LNCAP (cell line): ENCODE measurements around the gene DTL.

ENCODE experiments used
- TF ChIP-seq, protein P1 (sequence below): fragments of 450-650 bp; IDR thresholded peaks from 2 replicates; pipeline ENCODE4 v1.5.1; 2017; ENCODE audit warnings: mild to moderate bottlenecking

Gene DTL

DNA sequence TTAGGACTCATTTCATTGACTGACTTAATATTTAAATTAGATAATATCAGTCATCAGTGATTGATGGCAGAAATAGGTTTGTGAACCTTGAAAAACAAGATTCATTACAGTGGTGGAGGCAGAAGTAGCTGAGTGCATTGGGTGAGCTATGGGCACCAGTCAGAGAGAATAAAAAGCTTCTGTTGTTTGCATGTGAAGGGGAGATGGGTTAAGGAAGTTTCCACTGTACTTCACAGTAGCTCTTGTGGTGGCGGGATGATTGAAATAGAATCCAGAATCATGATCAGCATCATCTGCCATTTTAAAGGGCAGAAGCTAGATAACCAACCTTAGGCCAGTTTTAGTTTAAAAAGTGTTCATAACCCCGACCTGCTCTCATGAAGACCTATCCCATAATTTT, 66.2 kb downstream of the DTL start:
- TF ChIP-seq, protein P1, sequence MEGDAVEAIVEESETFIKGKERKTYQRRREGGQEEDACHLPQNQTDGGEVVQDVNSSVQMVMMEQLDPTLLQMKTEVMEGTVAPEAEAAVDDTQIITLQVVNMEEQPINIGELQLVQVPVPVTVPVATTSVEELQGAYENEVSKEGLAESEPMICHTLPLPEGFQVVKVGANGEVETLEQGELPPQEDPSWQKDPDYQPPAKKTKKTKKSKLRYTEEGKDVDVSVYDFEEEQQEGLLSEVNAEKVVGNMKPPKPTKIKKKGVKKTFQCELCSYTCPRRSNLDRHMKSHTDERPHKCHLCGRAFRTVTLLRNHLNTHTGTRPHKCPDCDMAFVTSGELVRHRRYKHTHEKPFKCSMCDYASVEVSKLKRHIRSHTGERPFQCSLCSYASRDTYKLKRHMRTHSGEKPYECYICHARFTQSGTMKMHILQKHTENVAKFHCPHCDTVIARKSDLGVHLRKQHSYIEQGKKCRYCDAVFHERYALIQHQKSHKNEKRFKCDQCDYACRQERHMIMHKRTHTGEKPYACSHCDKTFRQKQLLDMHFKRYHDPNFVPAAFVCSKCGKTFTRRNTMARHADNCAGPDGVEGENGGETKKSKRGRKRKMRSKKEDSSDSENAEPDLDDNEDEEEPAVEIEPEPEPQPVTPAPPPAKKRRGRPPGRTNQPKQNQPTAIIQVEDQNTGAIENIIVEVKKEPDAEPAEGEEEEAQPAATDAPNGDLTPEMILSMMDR = no peak

DNA sequence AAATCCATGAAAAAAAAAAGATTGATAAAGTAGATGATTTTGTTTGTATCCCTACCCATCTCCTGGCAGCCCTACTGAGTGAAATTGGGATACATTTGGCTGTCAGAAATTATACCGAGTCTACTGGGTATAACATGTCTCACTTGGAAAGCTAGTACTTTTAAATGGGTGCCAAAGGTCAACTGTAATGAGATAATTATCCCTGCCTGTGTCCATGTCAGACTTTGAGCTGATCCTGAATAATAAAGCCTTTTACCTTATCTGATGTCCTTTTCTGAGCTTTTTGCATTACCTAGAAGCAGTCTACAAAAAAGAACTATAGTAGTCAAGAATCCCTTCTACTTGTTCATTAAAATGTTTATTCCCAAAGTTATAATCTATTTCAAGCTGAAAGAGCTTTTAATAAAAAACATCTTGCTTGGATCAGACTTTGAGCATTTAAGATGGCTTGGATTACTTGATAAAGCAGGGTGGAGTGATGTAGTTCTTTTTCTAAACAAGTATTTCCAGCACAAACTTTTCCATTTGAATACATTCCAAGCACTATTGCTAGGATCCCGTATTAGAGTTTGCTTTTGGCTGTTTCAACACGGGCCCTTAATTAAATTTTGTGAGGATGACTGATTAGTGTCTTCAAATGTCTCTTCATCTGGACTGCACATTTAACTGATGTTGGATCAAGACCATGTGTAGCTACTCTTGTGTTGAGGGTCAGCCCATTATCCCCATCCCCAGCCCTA, 69.2 kb downstream of the DTL start:
- TF ChIP-seq, protein P1 = no peak

DNA sequence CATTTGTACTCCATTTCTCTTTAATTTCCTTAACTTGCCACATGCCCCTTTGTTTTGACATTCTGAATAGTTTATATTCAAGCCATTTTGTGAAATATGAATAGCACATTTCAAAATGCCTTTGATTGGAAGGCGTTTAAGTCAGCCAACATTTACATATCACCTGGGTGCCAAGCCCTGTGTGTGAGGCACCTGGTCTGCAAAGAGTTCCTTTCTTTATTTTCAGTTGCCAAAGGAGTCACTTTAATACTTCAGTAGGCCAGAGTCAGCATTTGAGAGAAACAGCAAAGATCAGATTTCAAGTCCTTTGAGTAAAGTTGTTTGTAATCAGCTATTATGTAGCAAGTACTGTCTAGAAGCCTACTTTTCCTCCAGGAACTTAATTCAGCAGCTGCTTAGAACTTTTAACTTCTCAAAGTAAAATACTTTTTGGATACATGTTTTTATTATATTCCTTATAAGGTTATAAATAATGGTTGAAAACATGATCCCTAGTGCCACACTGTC, 70.8 kb downstream of the DTL start:
- TF ChIP-seq, protein P1 = no peak

- TF ChIP-seq, protein P1 = no peak
These were observed 71.9 kb downstream of the DTL start for GRCh38 chr1:212107481-212107880.

- TF ChIP-seq, protein P1 = no peak
These were observed 72.6 kb downstream of the DTL start for GRCh38 chr1:212108187-212108586.

- TF ChIP-seq, protein P1 = no peak
These were observed 73.4 kb downstream of the DTL start for GRCh38 chr1:212108981-212109380.

DNA sequence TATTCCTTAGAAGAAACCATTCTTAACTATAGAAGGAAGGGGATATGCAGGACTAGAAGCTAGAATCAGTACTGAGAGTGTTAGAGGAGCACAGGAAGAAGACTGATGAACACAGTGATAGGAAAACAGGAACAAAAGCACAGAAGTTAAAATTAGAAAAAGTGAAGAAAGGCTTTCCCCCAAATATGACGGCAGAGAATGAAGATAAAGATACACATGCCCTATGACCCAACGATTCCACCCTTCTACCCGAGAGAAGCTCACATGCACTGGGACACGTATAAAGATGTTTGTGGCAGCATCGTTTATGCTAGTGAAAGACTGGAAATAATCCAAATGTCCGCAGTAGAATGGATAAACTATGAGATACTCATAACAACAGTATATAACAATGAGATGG, 74.2 kb downstream of the DTL start:
- TF ChIP-seq, protein P1 = no peak
